GM23338 (cell line): Measurements from ENCODE around the gene CRYGD. TPM values are rescaled to one million over a fixed set of nuclear protein-coding genes. Genes with fewer than 3 reads are reported as not detected.
A peak's percentile ranks its signal among the peaks of the same experiment; 100 is the strongest.

Source experiments
- ATAC-seq: fragments of 200-7000 bp; cut with Tn5 transposase; 3 replicates; pipeline ENCODE4 v1.9.1; 2020
- DNase-seq: peaks from one replicate; pipeline ENCODE4 v3.0.0-alpha.2; 2015; ENCODE audit warnings: low spot score
- H2AFZ ChIP-seq: fragments of 200-600 bp; sonication (generic); 2 replicates; pipeline ENCODE4 v1.8.0; 2016; ENCODE audit warnings: antibody characterized with exemption, mild to moderate bottlenecking, moderate library complexity
- H3F3A ChIP-seq: fragments of 200-600 bp; sonication (generic); replicated peaks from 2 replicates; pipeline ENCODE4 v1.8.0; 2017; ENCODE audit warnings: antibody characterized with exemption, mixed run types, low read depth
- H3K27ac ChIP-seq: fragments of 200-600 bp; sonication (generic); 2 replicates; pipeline ENCODE4 v1.6.1; 2016; ENCODE audit warnings: low read depth
- H3K27me3 ChIP-seq: fragments of 200-600 bp; sonication (generic); 2 replicates; pipeline ENCODE4 v1.8.0; 2016; ENCODE audit warnings: mild to moderate bottlenecking, mixed run types, moderate library complexity; ENCODE audit not compliant: insufficient read depth
- H3K36me3 ChIP-seq: fragments of 200-600 bp; sonication (generic); 2 replicates; pipeline ENCODE4 v1.8.0; 2016; ENCODE audit warnings: mild to moderate bottlenecking; ENCODE audit not compliant: insufficient read depth
- H3K4me1 ChIP-seq: fragments of 200-600 bp; sonication (generic); 2 replicates; pipeline ENCODE4 v1.8.0; 2016; ENCODE audit warnings: mild to moderate bottlenecking, moderate library complexity; ENCODE audit not compliant: insufficient read depth
- H3K4me2 ChIP-seq: fragments of 200-600 bp; sonication (generic); 2 replicates; pipeline ENCODE4 v1.7.1; 2017; ENCODE audit warnings: mixed run types
- H3K4me3 ChIP-seq: fragments of 200-600 bp; sonication (generic); 2 replicates; pipeline ENCODE4 v1.6.1; 2016; ENCODE audit warnings: mixed run types
- H3K79me2 ChIP-seq: fragments of 200-600 bp; sonication (generic); replicated peaks from 2 replicates; pipeline ENCODE4 v1.8.0; 2017; ENCODE audit warnings: mild to moderate bottlenecking; ENCODE audit not compliant: insufficient read depth
- H3K9me2 ChIP-seq: fragments of 200-600 bp; sonication (generic); 2 replicates; pipeline ENCODE4 v1.8.0; 2017; ENCODE audit not compliant: insufficient read depth
- H4K20me1 ChIP-seq: fragments of 200-600 bp; sonication (generic); replicated peaks from 2 replicates; pipeline ENCODE4 v1.8.0; 2017; ENCODE audit warnings: mild to moderate bottlenecking; ENCODE audit not compliant: insufficient read depth
- H3K27ac Mint-ChIP-seq: 2 replicates; pipeline ENCODE4 v1.8.0; 2020; ENCODE audit warnings: inconsistent platforms, mild to moderate bottlenecking, moderate library complexity, mixed read lengths
- H3K27me3 Mint-ChIP-seq: 3 replicates; pipeline ENCODE4 v1.8.0; 2022; ENCODE audit warnings: low read depth, mild to moderate bottlenecking, moderate library complexity, mixed read lengths, inconsistent platforms; ENCODE audit not compliant: insufficient read depth, poor library complexity
- H3K36me3 Mint-ChIP-seq: 3 replicates; pipeline ENCODE4 v1.8.0; 2021; ENCODE audit warnings: low read depth, mild to moderate bottlenecking, inconsistent platforms, moderate library complexity, mixed read lengths
- H3K4me1 Mint-ChIP-seq: 3 replicates; pipeline ENCODE4 v1.8.0; 2020; ENCODE audit warnings: mild to moderate bottlenecking, inconsistent platforms, mixed read lengths
- H3K4me3 Mint-ChIP-seq: 3 replicates; pipeline ENCODE4 v1.8.0; 2021; ENCODE audit warnings: moderate library complexity, mild to moderate bottlenecking, inconsistent platforms, mixed read lengths
- H3K9me3 Mint-ChIP-seq: 3 replicates; pipeline ENCODE4 v1.8.0; 2020; ENCODE audit warnings: moderate library complexity, mild to moderate bottlenecking, inconsistent platforms, mixed read lengths
- CREB1 ChIP-seq: fragments of 250-450 bp; sonication (Bioruptor Pico); IDR thresholded peaks from 2 replicates; pipeline ENCODE4 v1.5.0; 2020; ENCODE audit warnings: low read depth, mild to moderate bottlenecking, moderate library complexity
- CTCF ChIP-seq, 2 experiments: fragments of 200-600 bp in 1 of 2; sonication (generic) in 1 of 2; conservative IDR thresholded peaks; 2 replicates each; pipeline versions ENCODE4 v1.5.1 to v1.6.1; 2016 to 2017; ENCODE audit warnings: antibody characterized with exemption in 2 of 2, low read depth in 2 of 2, mild to moderate bottlenecking in 2 of 2, moderate library complexity in 1 of 2
- ETS1 ChIP-seq: IDR thresholded peaks from 2 replicates; pipeline ENCODE4 v1.6.1; 2016; ENCODE audit warnings: antibody characterized with exemption
- EZH2 ChIP-seq: fragments of 200-600 bp; sonication (generic); IDR thresholded peaks from one replicate; pipeline ENCODE4 v1.8.0; 2017; ENCODE audit warnings: antibody characterized with exemption, mild to moderate bottlenecking, low read depth; ENCODE audit not compliant: unreplicated experiment
- EZH2phosphoT487 ChIP-seq: fragments of 200-600 bp; sonication (generic); IDR thresholded peaks from one replicate; pipeline ENCODE4 v1.8.1; 2018; ENCODE audit warnings: antibody characterized with exemption; ENCODE audit not compliant: unreplicated experiment
- JUNB ChIP-seq: IDR thresholded peaks from one replicate; pipeline ENCODE4 v1.6.1; 2016; ENCODE audit warnings: antibody characterized with exemption; ENCODE audit not compliant: unreplicated experiment
- NANOG ChIP-seq: IDR thresholded peaks from 2 replicates; pipeline ENCODE4 v1.6.1; 2016; ENCODE audit warnings: antibody characterized with exemption, borderline replicate concordance
- STAT1 ChIP-seq: IDR thresholded peaks from one replicate; pipeline ENCODE4 v1.6.1; 2016; ENCODE audit warnings: antibody characterized with exemption; ENCODE audit not compliant: unreplicated experiment
- ZNF114 ChIP-seq: fragments of 250-450 bp; sonication (Bioruptor Pico); IDR thresholded peaks from 2 replicates; pipeline ENCODE4 v1.5.0; 2020; ENCODE audit warnings: mild to moderate bottlenecking, moderate library complexity
- ZNF331 ChIP-seq: fragments of 250-450 bp; sonication (Bioruptor Pico); IDR thresholded peaks from 2 replicates; pipeline ENCODE4 v1.5.0; 2020; ENCODE audit warnings: low read depth, mild to moderate bottlenecking, moderate library complexity
- ZNF462 ChIP-seq: fragments of 250-450 bp; sonication (Bioruptor Pico); IDR thresholded peaks from 2 replicates; pipeline ENCODE4 v1.5.0; 2020; ENCODE audit warnings: mild to moderate bottlenecking, moderate library complexity
- polyA plus RNA-seq: library from polyadenylated mRNA; unstranded; fragments of >200 nt; fragmentation: Nextera tagmentation; extraction: Ambion mirVana; gene quantifications from 2 replicates; pipeline ENCODE4 v1.2.1, GENCODE V29; 2016
- total RNA-seq: library from RNA; depleted of rRNA; stranded (reverse); fragments of >200 nt; shearing (Covaris generic); gene quantifications from 2 replicates; pipeline ENCODE4 v1.2.3, GENCODE V29; 2014
- TF ChIP-seq, protein P1 (sequence below): IDR thresholded peaks from one replicate; pipeline ENCODE4 v1.6.1; 2018; ENCODE audit warnings: antibody characterized with exemption; ENCODE audit not compliant: unreplicated experiment

Gene CRYGD
- total and polyA plus RNA-seq, 2 experiments from 2014 or later = 3.4 to 23.9 TPM

DNA sequence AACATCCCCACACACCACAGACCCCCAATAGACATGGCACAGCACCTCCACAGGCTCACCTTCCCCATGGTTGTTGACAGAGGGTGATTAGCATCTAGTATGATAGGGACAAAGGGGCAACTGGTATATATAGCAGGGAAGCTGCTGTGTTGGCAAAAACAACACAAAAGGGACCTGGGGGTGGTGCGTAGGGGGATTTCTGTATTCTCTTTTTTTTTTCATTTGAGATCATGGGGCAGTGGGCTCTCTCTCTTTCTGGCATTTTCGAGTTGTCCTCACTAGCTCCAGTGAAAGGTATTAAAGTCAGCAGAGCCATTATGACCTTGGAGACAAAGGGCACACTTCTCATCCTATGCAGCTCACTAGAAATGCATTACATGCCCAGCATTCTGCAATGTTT is 39.2 kb upstream of the CRYGD start, which contains the start of gene CRYGA:
Gene CRYGA (minus strand): TSS at position 101 of the 400 bp plus-strand sequence. CDS start 33 bp downstream, at position 68.
- peaks cover 5% of the 10 kb centered on the region for H3K27me3 Mint-ChIP-seq
- Histone ChIP-seq H3K4me1 (no peaks in the 10 kb centered on the region), H3K9me2 (no peaks in the 10 kb centered on the region), H3K27me3 (no peaks in the 10 kb centered on the region), H3K27ac (no peak within 1 kb of the TSS), H3K36me3 (no peaks in the 10 kb centered on the region), H3K4me2 (no peak within 1 kb of the TSS), H4K20me1 (no peaks in the 10 kb centered on the region), H3K79me2 (no peaks in the 10 kb centered on the region), H3K4me3 (no peak within 1 kb of the TSS), H3F3A (no peaks in the 10 kb centered on the region), H2AFZ (peak within 1 kb of the TSS; percentile 89)
- no peaks in the 10 kb centered on the region for H3K9me3 Mint-ChIP-seq
- peak within 1 kb of the TSS; percentile 12; the same call in 1 of the 2 replicates for H3K27ac Mint-ChIP-seq
- no peak within 1 kb of the TSS for H3K4me3 Mint-ChIP-seq
- ATAC-seq (no peak), DNase-seq (no peak)
- peaks cover 19% of the 10 kb centered on the region; the same call in 2 of the 3 replicates for H3K4me1 Mint-ChIP-seq
- no peaks in the 10 kb centered on the region for H3K36me3 Mint-ChIP-seq
- TF ChIP-seq ZNF462 (no peak), ZNF331 (no peak), ZNF114 (CRISPR knock-in tag) (no peak), EZH2 (no peak), JUNB (no peak), EZH2phosphoT487 (no peak), CREB1 (CRISPR knock-in tag) (no peak), CTCF (conservative IDR thresholded peaks at IDR 0.05; ENCODE audit: low read depth in 2 of 2) (no peak), NANOG (no peak), STAT1 (no peak), ETS1 (no peak)
- TF ChIP-seq, protein P1, sequence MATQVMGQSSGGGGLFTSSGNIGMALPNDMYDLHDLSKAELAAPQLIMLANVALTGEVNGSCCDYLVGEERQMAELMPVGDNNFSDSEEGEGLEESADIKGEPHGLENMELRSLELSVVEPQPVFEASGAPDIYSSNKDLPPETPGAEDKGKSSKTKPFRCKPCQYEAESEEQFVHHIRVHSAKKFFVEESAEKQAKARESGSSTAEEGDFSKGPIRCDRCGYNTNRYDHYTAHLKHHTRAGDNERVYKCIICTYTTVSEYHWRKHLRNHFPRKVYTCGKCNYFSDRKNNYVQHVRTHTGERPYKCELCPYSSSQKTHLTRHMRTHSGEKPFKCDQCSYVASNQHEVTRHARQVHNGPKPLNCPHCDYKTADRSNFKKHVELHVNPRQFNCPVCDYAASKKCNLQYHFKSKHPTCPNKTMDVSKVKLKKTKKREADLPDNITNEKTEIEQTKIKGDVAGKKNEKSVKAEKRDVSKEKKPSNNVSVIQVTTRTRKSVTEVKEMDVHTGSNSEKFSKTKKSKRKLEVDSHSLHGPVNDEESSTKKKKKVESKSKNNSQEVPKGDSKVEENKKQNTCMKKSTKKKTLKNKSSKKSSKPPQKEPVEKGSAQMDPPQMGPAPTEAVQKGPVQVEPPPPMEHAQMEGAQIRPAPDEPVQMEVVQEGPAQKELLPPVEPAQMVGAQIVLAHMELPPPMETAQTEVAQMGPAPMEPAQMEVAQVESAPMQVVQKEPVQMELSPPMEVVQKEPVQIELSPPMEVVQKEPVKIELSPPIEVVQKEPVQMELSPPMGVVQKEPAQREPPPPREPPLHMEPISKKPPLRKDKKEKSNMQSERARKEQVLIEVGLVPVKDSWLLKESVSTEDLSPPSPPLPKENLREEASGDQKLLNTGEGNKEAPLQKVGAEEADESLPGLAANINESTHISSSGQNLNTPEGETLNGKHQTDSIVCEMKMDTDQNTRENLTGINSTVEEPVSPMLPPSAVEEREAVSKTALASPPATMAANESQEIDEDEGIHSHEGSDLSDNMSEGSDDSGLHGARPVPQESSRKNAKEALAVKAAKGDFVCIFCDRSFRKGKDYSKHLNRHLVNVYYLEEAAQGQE = no peak
